Measurements from ENCODE around the gene SPON1. TPM values are rescaled to one million over a fixed set of nuclear protein-coding genes. Genes with fewer than 3 reads are reported as not detected.

The SPON1 gene
- total and polyA plus RNA-seq, 2 experiments from 2014 or later, result 2.4 to 5.4 TPM

GRCh38 chr11:14140991-14141390, 178.5 kb downstream of the SPON1 start:
- Histone ChIP-seq H3K27me3 (replicated peaks; ENCODE audit: insufficient read depth) (no peaks in the 10 kb centered on the region), H3K79me2 (ENCODE audit: insufficient read depth) (no peaks in the 10 kb centered on the region), H2AFZ (no peak overlapping the region), H3K4me3 (no peak overlapping the region), H4K20me1 (ENCODE audit: insufficient read depth) (no peaks in the 10 kb centered on the region), H3K27ac (no peak overlapping the region), H3K36me3 (ENCODE audit: low read depth) (no peaks in the 10 kb centered on the region), H3K9ac (no peak overlapping the region), H3F3A (ENCODE audit: insufficient read depth) (no peaks in the 10 kb centered on the region), H3K9me3 (ENCODE audit: low read depth) (no peaks in the 10 kb centered on the region), H3K4me2 (ENCODE audit: unreplicated experiment) (no peak overlapping the region), H3K4me1 (ENCODE audit: insufficient read depth) (no peaks in the 10 kb centered on the region), H3K9me2 (ENCODE audit: insufficient read depth) (no peaks in the 10 kb centered on the region)
- TF ChIP-seq EZH2phosphoT487 (IDR thresholded peaks at IDR 0.05; ENCODE audit: insufficient read depth, low read depth) (no peak), EZH2 (IDR thresholded peaks at IDR 0.05; ENCODE audit: insufficient read depth, poor library complexity, severe bottlenecking) (no peak)
- no peak for DNase-seq
- in situ Hi-C loops (cut with MboI), result loop anchor here (10.0 kb wide), 1 partner anchor 176 kb away; the partner anchor contains the start of gene SPON1
- 62 to 64% methylated on average over 3 of the region's 3 CpGs for WGBS, 2 experiments (ENCODE audit: low coverage in 1 of 2, low lambda C conversion rate in 2 of 2, missing lambda C conversion rate in 2 of 2)

GRCh38 chr11:14141676-14142075, 179.2 kb downstream of the SPON1 start:
- H3K9ac ChIP-seq, result no peak overlapping the region
- H3K4me2 ChIP-seq (ENCODE audit: unreplicated experiment), result no peak overlapping the region
- H3K4me1 ChIP-seq (ENCODE audit: insufficient read depth), result no peaks in the 10 kb centered on the region
- no peaks in the 10 kb centered on the region for H3K79me2 ChIP-seq (ENCODE audit: insufficient read depth)
- in situ Hi-C loops (cut with MboI), result loop anchor here (10.0 kb wide), 1 partner anchor 177 kb away; the partner anchor contains the start of gene SPON1
- H3K9me2 ChIP-seq (ENCODE audit: insufficient read depth), result no peaks in the 10 kb centered on the region
- DNase-seq, result peak; percentile 21
- H3K4me3 ChIP-seq, result no peak overlapping the region
- H3K9me3 ChIP-seq (ENCODE audit: low read depth), result no peaks in the 10 kb centered on the region
- WGBS, 2 experiments (ENCODE audit: low coverage in 1 of 2, low lambda C conversion rate in 2 of 2, missing lambda C conversion rate in 2 of 2), result 4 to 14% methylated on average over 1 of the region's 1 CpG
- no peaks in the 10 kb centered on the region for H3K36me3 ChIP-seq (ENCODE audit: low read depth)
- no peak overlapping the region for H3K27ac ChIP-seq
- no peaks in the 10 kb centered on the region for H4K20me1 ChIP-seq (ENCODE audit: insufficient read depth)
- H2AFZ ChIP-seq, result no peak overlapping the region
- TF ChIP-seq EZH2 (IDR thresholded peaks at IDR 0.05; ENCODE audit: insufficient read depth, poor library complexity, severe bottlenecking) (no peak), EZH2phosphoT487 (IDR thresholded peaks at IDR 0.05; ENCODE audit: insufficient read depth, low read depth) (no peak)
- no peaks in the 10 kb centered on the region for H3K27me3 ChIP-seq (replicated peaks; ENCODE audit: insufficient read depth)
- no peaks in the 10 kb centered on the region for H3F3A ChIP-seq (ENCODE audit: insufficient read depth)

DNA sequence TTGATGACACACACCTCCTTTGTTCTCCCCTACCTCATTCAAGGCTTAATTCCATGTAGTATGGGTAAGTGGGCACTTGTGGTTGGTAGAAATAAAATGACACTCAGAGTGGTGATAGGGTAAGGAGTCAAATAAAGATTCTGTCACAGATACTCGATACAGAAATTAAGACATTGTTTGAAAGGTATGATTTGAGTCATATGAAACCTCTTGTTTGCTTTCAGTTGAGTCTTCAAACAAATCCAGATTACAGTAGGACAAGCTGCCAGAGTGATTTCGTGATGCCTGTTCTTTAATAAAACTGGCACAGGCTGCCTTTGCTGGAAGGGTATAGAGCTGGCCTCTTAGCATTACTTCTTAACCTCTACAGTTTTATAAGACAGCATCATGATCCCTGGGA, 182.4 kb downstream of the SPON1 start:
- no peaks in the 10 kb centered on the region for H3K27me3 ChIP-seq (replicated peaks; ENCODE audit: insufficient read depth)
- no peaks in the 10 kb centered on the region for H3K79me2 ChIP-seq (ENCODE audit: insufficient read depth)
- no peak overlapping the region for H3K9ac ChIP-seq
- no peak overlapping the region for H3K27ac ChIP-seq
- no peak overlapping the region for H3K4me3 ChIP-seq
- H3K4me2 ChIP-seq (ENCODE audit: unreplicated experiment), result no peak overlapping the region
- in situ Hi-C loops (cut with MboI), result loop anchor here (10.0 kb wide), 1 partner anchor 180 kb away; the partner anchor contains the start of gene SPON1
- no peaks in the 10 kb centered on the region for H3K9me3 ChIP-seq (ENCODE audit: low read depth)
- H2AFZ ChIP-seq, result no peak overlapping the region
- 59 to 69% methylated on average over 2 of the region's 2 CpGs for WGBS, 2 experiments (ENCODE audit: low coverage in 1 of 2, low lambda C conversion rate in 2 of 2, missing lambda C conversion rate in 2 of 2)
- H3F3A ChIP-seq (ENCODE audit: insufficient read depth), result no peaks in the 10 kb centered on the region
- H4K20me1 ChIP-seq (ENCODE audit: insufficient read depth), result no peaks in the 10 kb centered on the region
- H3K4me1 ChIP-seq (ENCODE audit: insufficient read depth), result no peaks in the 10 kb centered on the region
- no peaks in the 10 kb centered on the region for H3K36me3 ChIP-seq (ENCODE audit: low read depth)
- DNase-seq, result no peak
- TF ChIP-seq EZH2phosphoT487 (IDR thresholded peaks at IDR 0.05; ENCODE audit: insufficient read depth, low read depth), result no peak
- H3K9me2 ChIP-seq (ENCODE audit: insufficient read depth), result no peaks in the 10 kb centered on the region

DNA sequence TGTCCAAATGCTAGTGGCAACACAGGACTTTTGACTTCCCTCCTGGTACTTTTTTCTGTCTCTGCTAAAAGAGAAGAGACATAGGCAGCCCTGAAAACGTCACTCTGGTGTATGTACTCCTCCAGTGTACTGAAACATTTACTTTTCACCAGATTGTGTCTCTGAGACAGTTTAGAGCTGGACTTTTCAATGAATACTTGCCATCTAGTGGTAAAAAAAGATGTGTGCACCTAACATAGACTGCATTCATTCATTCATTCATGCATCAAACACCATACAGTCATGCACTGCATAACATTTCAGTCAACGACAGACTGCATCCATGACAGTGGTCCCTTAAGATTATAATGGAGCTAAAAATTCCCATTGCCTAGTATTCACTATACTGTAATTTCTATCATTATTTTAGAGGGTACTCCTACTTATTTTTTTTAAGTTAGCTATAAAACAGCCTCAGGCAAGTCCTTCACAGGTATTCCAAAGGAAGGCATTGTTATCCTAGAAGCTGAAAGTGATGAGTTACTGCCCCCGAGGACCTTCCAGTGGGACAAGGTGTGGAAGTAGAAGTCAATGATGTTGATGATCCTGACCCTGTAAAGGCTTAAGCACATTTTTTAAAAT, 186.2 kb downstream of the SPON1 start:
- Histone ChIP-seq H3K79me2 (ENCODE audit: insufficient read depth) (no peaks in the 10 kb centered on the region), H3K4me1 (ENCODE audit: insufficient read depth) (no peaks in the 10 kb centered on the region), H3K27ac (no peak overlapping the region), H4K20me1 (ENCODE audit: insufficient read depth) (no peaks in the 10 kb centered on the region), H3F3A (ENCODE audit: insufficient read depth) (no peaks in the 10 kb centered on the region), H3K9me2 (ENCODE audit: insufficient read depth) (no peaks in the 10 kb centered on the region), H3K4me2 (ENCODE audit: unreplicated experiment) (no peak overlapping the region), H3K4me3 (no peak overlapping the region), H2AFZ (no peak overlapping the region), H3K9me3 (ENCODE audit: low read depth) (no peaks in the 10 kb centered on the region), H3K9ac (no peak overlapping the region), H3K36me3 (ENCODE audit: low read depth) (no peaks in the 10 kb centered on the region), H3K27me3 (replicated peaks; ENCODE audit: insufficient read depth) (0 out of 2 replicates have a peak, but pooled peaks cover 6% of the 10 kb centered on the region)
- TF ChIP-seq EZH2phosphoT487 (IDR thresholded peaks at IDR 0.05; ENCODE audit: insufficient read depth, low read depth), result no peak
- no peak for TF ChIP-seq EZH2 (IDR thresholded peaks at IDR 0.05; ENCODE audit: insufficient read depth, poor library complexity, severe bottlenecking)
- in situ Hi-C loops (cut with MboI), result loop anchor here (10.0 kb wide), 1 partner anchor 184 kb away; the partner anchor contains the start of gene SPON1
- DNase-seq, result peak; percentile 67
- WGBS, 2 experiments (ENCODE audit: low coverage in 1 of 2, low lambda C conversion rate in 2 of 2, missing lambda C conversion rate in 2 of 2), result 6 to 8% methylated on average over 3 of the region's 3 CpGs

Data from GM23248 (cell line).